CD14-positive monocyte (primary cell): ENCODE results near the gene KMT2C. TPM values are rescaled to one million over a fixed set of nuclear protein-coding genes. Genes with fewer than 3 reads are reported as not detected.
A peak's percentile ranks its signal among the peaks of the same experiment; 100 is the strongest.
"Not testable (repeated sequence)": the region's sequence is repeated elsewhere in the genome, so short reads cannot be mapped to it uniquely, and the experiment has no call there.

Experiments used
- DNase-seq, 3 donors: peaks; one replicate each; pipeline ENCODE4 v3.0.0-alpha.2; 2011 to 2022
- H2AFZ ChIP-seq: 2 replicates; pipeline ENCODE4 v1.6.0; 2012; ENCODE audit warnings: mild to moderate bottlenecking, low read depth, low read length, inconsistent platforms; ENCODE audit not compliant: insufficient read depth, poor library complexity, severe bottlenecking
- H3K27ac ChIP-seq, 2 donors: 1 replicate in 1 of 2; 2 replicates in 1 of 2; pipeline ENCODE4 v1.5.1; 2012 to 2013; ENCODE audit warnings: low read length in 2 of 2, control low read depth in 1 of 2, inconsistent platforms in 1 of 2, low read depth in 1 of 2, mild to moderate bottlenecking in 1 of 2
- H3K27me3 ChIP-seq, 2 donors: one replicate each; pipeline versions ENCODE4 v1.6.0 to v1.6.1; 2011 to 2013; ENCODE audit warnings: low read length in 2 of 2; ENCODE audit not compliant: control insufficient read depth in 2 of 2, insufficient read depth in 2 of 2
- H3K36me3 ChIP-seq, 2 donors: replicated peaks in 1 of 2; 1 replicate in 1 of 2; 2 replicates in 1 of 2; pipeline versions ENCODE4 v1.5.1 to v1.6.1; 2012 to 2013; ENCODE audit warnings: low read length in 2 of 2, control low read depth in 1 of 2, inconsistent platforms in 1 of 2, mild to moderate bottlenecking in 1 of 2; ENCODE audit not compliant: insufficient read depth in 2 of 2, control insufficient read depth in 1 of 2
- H3K4me1 ChIP-seq, 2 donors: 1 replicate in 1 of 2; 2 replicates in 1 of 2; pipeline versions ENCODE4 v1.5.1 to v1.6.1; 2012 to 2013; ENCODE audit warnings: low read length in 2 of 2, control low read depth in 1 of 2, inconsistent platforms in 1 of 2, mild to moderate bottlenecking in 1 of 2, moderate library complexity in 1 of 2; ENCODE audit not compliant: insufficient read depth in 2 of 2, control insufficient read depth in 1 of 2
- H3K4me2 ChIP-seq: replicated peaks from 2 replicates; pipeline ENCODE3; 2012; ENCODE audit warnings: low read length, moderate library complexity, mild to moderate bottlenecking; ENCODE audit not compliant: poor library complexity, severe bottlenecking; ENCODE audit errors: extremely low read depth
- H3K4me3 ChIP-seq, 3 experiments: fragments of 200-600 bp in 1 of 3; sonication (generic) in 1 of 3; replicated peaks in 1 of 3; 1 replicate in 2 of 3; 2 replicates in 1 of 3; pipeline ENCODE4 v1.5.1; 2011 to 2013; ENCODE audit warnings: low read length in 3 of 3, mild to moderate bottlenecking in 3 of 3, control low read depth in 2 of 3, low read depth in 2 of 3, inconsistent platforms in 1 of 3, moderate library complexity in 1 of 3
- H3K79me2 ChIP-seq: 2 replicates; pipeline ENCODE4 v1.6.0; 2012; ENCODE audit warnings: mild to moderate bottlenecking, control low read depth, inconsistent platforms, low read length, moderate library complexity; ENCODE audit not compliant: insufficient read depth
- H3K9ac ChIP-seq: 2 replicates; pipeline ENCODE4 v1.6.0; 2017; ENCODE audit warnings: low read length, mild to moderate bottlenecking; ENCODE audit not compliant: insufficient read depth, poor library complexity, severe bottlenecking
- H3K9me3 ChIP-seq, 2 donors: replicated peaks in 1 of 2; 1 replicate in 1 of 2; 2 replicates in 1 of 2; pipeline versions ENCODE4 v1.5.1 to v1.6.1; 2012 to 2013; ENCODE audit warnings: low read length in 2 of 2, control low read depth in 1 of 2; ENCODE audit not compliant: control insufficient read depth in 1 of 2, insufficient read depth in 1 of 2
- H4K20me1 ChIP-seq: 2 replicates; pipeline ENCODE4 v1.6.0; 2012; ENCODE audit warnings: mild to moderate bottlenecking, low read length, control low read depth, moderate library complexity; ENCODE audit not compliant: insufficient read depth
- H3K27ac Mint-ChIP-seq, 7 donors: one replicate each; pipeline ENCODE4 v1.8.0; 2020; ENCODE audit warnings: mild to moderate bottlenecking in 7 of 7, mixed read lengths in 7 of 7, moderate library complexity in 6 of 7, inconsistent platforms in 2 of 7
- H3K27me3 Mint-ChIP-seq, 3 donors: one replicate each; pipeline ENCODE4 v1.8.0; 2021 to 2022; ENCODE audit warnings: low read depth in 3 of 3, mild to moderate bottlenecking in 3 of 3, mixed read lengths in 3 of 3, moderate library complexity in 3 of 3, inconsistent platforms in 1 of 3
- H3K36me3 Mint-ChIP-seq, 2 donors: one replicate each; pipeline ENCODE4 v1.8.0; 2020; ENCODE audit warnings: mixed read lengths in 2 of 2, inconsistent platforms in 1 of 2, mild to moderate bottlenecking in 1 of 2
- H3K4me1 Mint-ChIP-seq: one replicate; pipeline ENCODE4 v1.8.0; 2020; ENCODE audit warnings: mild to moderate bottlenecking, mixed read lengths
- H3K4me3 Mint-ChIP-seq, 2 donors: one replicate each; pipeline ENCODE4 v1.8.0; 2020; ENCODE audit warnings: mild to moderate bottlenecking in 2 of 2, mixed read lengths in 2 of 2, moderate library complexity in 1 of 2
- H3K9me3 Mint-ChIP-seq, 7 donors: one replicate each; pipeline ENCODE4 v1.8.0; 2020 to 2022; ENCODE audit warnings: mixed read lengths in 7 of 7, mild to moderate bottlenecking in 6 of 7, moderate library complexity in 6 of 7, inconsistent platforms in 2 of 7
- WGBS: methylation state at CpG from one replicate; pipeline ENCODE4 v1.1.5; 2013; ENCODE audit warnings: missing lambda C conversion rate; ENCODE audit not compliant: insufficient coverage; 5-methylcytosine and 5-hydroxymethylcytosine counted together
- intact Hi-C, 2 donors: fragments of 100-400 bp; cut with micrococcal nuclease; formaldehyde crosslinking; loops; one replicate each; pipeline versions ENCODE4 v1.15.0 to v1.15.1; 2023
- polyA plus RNA-seq, 3 donors: library from polyadenylated mRNA; depleted of rRNA in 1 of 3; unstranded in 2 of 3; stranded (reverse) in 1 of 3; fragments of 300-500 nt in 2 of 3; fragments of >200 nt in 1 of 3; fragmentation: Illumina TruSeq in 2 of 3; gene quantifications; 1 replicate in 2 of 3; 2 replicates in 1 of 3; pipeline ENCODE4 v1.2.3, GENCODE V29; 2012 to 2021
- TF ChIP-seq, protein P1 (sequence below): fragments of 200-600 bp; IDR thresholded peaks from one replicate; pipeline ENCODE4 v1.8.0; 2022; ENCODE audit warnings: antibody characterized with exemption, mild to moderate bottlenecking

KMT2C gene
- polyA plus RNA-seq, 3 donors = 4.5 to 26.1 (median 7.3) TPM

DNA sequence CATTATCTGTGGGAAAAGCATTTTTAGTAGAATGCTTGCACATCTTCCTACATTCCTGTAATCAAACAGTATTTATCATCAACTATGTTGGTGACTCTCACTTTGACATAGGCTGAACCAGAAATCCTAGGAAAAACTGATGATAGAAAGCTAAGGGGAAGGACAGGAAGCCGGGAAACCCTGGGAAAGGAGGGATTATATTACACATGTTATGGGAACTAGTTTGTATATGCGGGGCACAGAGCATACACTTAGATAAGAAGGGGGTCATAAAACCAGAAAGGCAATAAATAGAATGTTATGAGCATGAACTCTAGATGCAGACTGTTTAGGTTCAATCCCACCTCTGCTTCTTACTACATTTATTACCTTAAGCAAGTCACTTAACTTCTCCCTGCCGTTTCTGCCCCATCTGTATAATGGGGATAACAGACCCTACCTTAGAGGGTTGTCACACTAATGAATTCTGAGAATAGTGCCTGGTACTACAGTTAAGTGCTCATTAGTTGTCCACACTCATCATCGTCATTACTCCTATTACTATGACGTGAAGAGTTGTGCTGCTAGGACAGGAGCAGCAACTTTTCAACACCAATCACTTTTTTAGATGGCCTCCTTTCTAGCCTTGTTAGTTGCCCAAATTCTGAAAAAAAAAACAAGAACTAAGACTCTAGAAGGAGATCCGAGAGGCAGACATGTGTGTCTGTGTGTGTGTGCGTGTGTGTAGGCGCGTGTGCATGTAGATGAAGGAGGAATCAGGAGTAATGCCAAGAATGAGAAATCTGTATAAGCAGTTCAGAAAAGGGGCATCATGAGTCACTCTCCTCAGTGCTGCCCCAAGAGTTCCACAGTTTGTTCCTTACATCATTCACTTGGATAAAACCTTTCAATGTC lies 52.2 kb downstream of the KMT2C start:
- H3K27me3 ChIP-seq = no peaks in the 10 kb centered on the region
- Mint-ChIP-seq H3K27ac (no peak overlapping the region), H3K4me1 (peaks cover 9% of the 10 kb centered on the region), H3K4me3 (no peak overlapping the region), H3K36me3 (no peaks in the 10 kb centered on the region), H3K9me3 (peaks cover 2 to 19% (median 3%) of the 10 kb centered on the region in 7 donors), H3K27me3 (no peaks in the 10 kb centered on the region)
- no peak overlapping the region for H3K4me2 ChIP-seq
- intact Hi-C loops = no loop called here
- peaks cover 98% of the 10 kb centered on the region for H4K20me1 ChIP-seq
- H2AFZ ChIP-seq = no peak overlapping the region
- H3K36me3 ChIP-seq = no peaks in the 10 kb centered on the region
- DNase-seq = peak; percentile 27 to 50 (median 49)
- peaks cover 7 to 25% of the 10 kb centered on the region in 2 donors for H3K9me3 ChIP-seq
- TF ChIP-seq, protein P1, sequence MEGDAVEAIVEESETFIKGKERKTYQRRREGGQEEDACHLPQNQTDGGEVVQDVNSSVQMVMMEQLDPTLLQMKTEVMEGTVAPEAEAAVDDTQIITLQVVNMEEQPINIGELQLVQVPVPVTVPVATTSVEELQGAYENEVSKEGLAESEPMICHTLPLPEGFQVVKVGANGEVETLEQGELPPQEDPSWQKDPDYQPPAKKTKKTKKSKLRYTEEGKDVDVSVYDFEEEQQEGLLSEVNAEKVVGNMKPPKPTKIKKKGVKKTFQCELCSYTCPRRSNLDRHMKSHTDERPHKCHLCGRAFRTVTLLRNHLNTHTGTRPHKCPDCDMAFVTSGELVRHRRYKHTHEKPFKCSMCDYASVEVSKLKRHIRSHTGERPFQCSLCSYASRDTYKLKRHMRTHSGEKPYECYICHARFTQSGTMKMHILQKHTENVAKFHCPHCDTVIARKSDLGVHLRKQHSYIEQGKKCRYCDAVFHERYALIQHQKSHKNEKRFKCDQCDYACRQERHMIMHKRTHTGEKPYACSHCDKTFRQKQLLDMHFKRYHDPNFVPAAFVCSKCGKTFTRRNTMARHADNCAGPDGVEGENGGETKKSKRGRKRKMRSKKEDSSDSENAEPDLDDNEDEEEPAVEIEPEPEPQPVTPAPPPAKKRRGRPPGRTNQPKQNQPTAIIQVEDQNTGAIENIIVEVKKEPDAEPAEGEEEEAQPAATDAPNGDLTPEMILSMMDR = no peak
- WGBS = 100% methylated on average over 2 of the region's 9 CpGs
- no peak overlapping the region for H3K4me3 ChIP-seq
- H3K79me2 ChIP-seq = peaks cover 94% of the 10 kb centered on the region
- no peak overlapping the region for H3K9ac ChIP-seq
- H3K27ac ChIP-seq = peak overlapping the region in 1 of 2 donors; percentile 18
- H3K4me1 ChIP-seq = peaks cover 0 to 3% of the 10 kb centered on the region in 2 donors

- H3K27me3 ChIP-seq = no peaks in the 10 kb centered on the region
- no peaks in the 10 kb centered on the region for H3K36me3 ChIP-seq
- H2AFZ ChIP-seq = no peak overlapping the region
- WGBS = 82% methylated on average over 1 of the region's 1 CpG
- H3K4me3 Mint-ChIP-seq = no peak overlapping the region
- no peaks in the 10 kb centered on the region for H3K27me3 Mint-ChIP-seq
- H3K79me2 ChIP-seq = peaks cover 94% of the 10 kb centered on the region
- H3K4me3 ChIP-seq = no peak overlapping the region
- H3K36me3 Mint-ChIP-seq = peaks cover 3 to 4% of the 10 kb centered on the region in 2 donors
- peaks cover 10 to 28% of the 10 kb centered on the region in 2 donors for H3K9me3 ChIP-seq
- peaks cover 0 to 3% of the 10 kb centered on the region in 2 donors for H3K4me1 ChIP-seq
- H3K9me3 Mint-ChIP-seq = peaks cover 0 to 17% (median 5%) of the 10 kb centered on the region in 7 donors
- H3K27ac ChIP-seq = no peak overlapping the region
- no peak overlapping the region for H3K9ac ChIP-seq
- H4K20me1 ChIP-seq = peaks cover 98% of the 10 kb centered on the region
- no peak for DNase-seq
- peaks cover 9% of the 10 kb centered on the region for H3K4me1 Mint-ChIP-seq
- H3K4me2 ChIP-seq = no peak overlapping the region
- TF ChIP-seq, protein P1 = no peak
- no peak overlapping the region for H3K27ac Mint-ChIP-seq
- intact Hi-C loops = no loop called here
Observed at GRCh38 chr7:152382244-152382643, 53.6 kb downstream of the KMT2C start.

DNA sequence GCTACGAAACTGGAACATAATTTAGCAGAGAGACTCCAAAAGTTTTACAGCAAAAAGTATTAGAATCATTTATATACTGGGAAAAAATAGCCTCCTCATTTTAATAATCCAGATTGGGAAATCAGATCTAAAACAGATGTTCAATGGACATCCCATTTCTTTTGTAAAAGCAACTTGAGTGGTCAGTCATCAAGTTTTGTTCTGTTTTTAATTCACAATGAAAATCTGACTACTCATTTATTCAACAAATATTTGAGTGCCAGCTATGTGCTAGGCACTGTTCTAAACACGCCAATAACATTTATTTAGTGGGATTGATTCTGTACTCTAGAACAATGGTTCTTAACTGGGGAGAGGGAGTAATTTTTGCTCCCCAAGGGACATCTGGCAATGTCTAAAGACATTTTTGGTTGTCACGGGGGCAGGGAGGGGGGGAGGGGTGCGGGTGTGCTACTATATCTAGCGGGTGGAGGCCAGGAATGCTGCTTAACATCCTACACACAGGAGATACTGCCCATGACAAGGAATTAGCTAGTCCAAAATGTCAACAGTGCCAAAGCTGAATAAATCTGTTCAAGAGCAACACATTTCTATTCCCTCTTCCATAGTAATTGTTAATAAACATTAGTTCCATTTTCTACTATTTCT lies 54.7 kb downstream of the KMT2C start:
- H3K27me3 Mint-ChIP-seq, H3K27ac Mint-ChIP-seq, DNase-seq, H2AFZ ChIP-seq, H3K9ac ChIP-seq, H3K36me3 Mint-ChIP-seq, intact Hi-C loops, H3K27me3 ChIP-seq, H3K4me1 ChIP-seq, H3K4me3 Mint-ChIP-seq, H3K36me3 ChIP-seq, H3K4me2 ChIP-seq, H3K4me3 ChIP-seq, H3K4me1 Mint-ChIP-seq, H3K27ac ChIP-seq: not testable (repeated sequence)
- peaks cover 0 to 13% (median 2%) of the 10 kb centered on the region in 7 donors for H3K9me3 Mint-ChIP-seq
- peaks cover 98% of the 10 kb centered on the region for H4K20me1 ChIP-seq
- peaks cover 11 to 27% of the 10 kb centered on the region in 2 donors for H3K9me3 ChIP-seq
- peaks cover 96% of the 10 kb centered on the region for H3K79me2 ChIP-seq
- WGBS = no CpG with 5 or more reads among the region's 5 CpGs
